ENCODE results near the gene MAP2.

DNA sequence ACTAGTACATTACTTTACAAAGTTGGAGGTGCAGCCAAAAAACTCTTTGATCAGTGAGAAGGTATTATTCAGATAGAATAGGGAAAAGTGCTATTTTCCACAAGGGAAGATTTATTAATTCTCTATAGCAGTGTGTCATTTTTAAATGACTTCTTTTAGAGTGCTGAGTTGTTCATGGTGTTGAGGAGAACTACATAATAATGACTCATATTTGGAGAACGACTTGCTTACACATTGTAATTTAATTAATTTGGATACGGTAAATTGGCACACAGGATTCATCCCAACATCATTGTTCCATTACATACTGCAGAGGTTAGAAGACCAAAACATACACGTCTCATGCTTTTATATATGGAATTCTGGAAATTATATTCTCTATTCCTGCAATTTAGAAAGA is 22.1 kb upstream of the MAP2 start:
- TF ChIP-seq POLR2AphosphoS5 (IDR thresholded peaks at IDR 0.05), result no peak
- TF ChIP-seq EP300 (IDR thresholded peaks at IDR 0.05), result no peak
- TF ChIP-seq, protein P1, sequence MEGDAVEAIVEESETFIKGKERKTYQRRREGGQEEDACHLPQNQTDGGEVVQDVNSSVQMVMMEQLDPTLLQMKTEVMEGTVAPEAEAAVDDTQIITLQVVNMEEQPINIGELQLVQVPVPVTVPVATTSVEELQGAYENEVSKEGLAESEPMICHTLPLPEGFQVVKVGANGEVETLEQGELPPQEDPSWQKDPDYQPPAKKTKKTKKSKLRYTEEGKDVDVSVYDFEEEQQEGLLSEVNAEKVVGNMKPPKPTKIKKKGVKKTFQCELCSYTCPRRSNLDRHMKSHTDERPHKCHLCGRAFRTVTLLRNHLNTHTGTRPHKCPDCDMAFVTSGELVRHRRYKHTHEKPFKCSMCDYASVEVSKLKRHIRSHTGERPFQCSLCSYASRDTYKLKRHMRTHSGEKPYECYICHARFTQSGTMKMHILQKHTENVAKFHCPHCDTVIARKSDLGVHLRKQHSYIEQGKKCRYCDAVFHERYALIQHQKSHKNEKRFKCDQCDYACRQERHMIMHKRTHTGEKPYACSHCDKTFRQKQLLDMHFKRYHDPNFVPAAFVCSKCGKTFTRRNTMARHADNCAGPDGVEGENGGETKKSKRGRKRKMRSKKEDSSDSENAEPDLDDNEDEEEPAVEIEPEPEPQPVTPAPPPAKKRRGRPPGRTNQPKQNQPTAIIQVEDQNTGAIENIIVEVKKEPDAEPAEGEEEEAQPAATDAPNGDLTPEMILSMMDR (IDR thresholded peaks at IDR 0.05), result no peak
